Naive thymus-derived CD4-positive, alpha-beta T cell (primary cell): ENCODE measurements around the gene GHR. TPM values are rescaled to one million over a fixed set of nuclear protein-coding genes. Genes with fewer than 3 reads are reported as not detected.

Experiments used
- ATAC-seq: fragments of 150-1000 bp; cut with Tn5 transposase; 2 replicates; pipeline ENCODE4 v1.10.0; 2021; ENCODE audit warnings: mild to moderate bottlenecking, moderate library complexity
- CTCF ChIA-PET: fragments of 350-600 bp; sonication (Branson Sonifier 250); formaldehyde crosslinking; loops from one replicate; lab custom pipeline; 2021; ENCODE audit warnings: antibody characterized with exemption; lab: Charles Lee
- POLR2A ChIA-PET: fragments of 350-600 bp; sonication (Branson Sonifier 250); formaldehyde crosslinking; loops from one replicate; lab custom pipeline; 2021; ENCODE audit warnings: antibody characterized with exemption, inconsistent platforms; lab: Charles Lee
- DNase-seq, 9 donors: peaks; one replicate each; pipeline versions ENCODE4 v3.0.0 to v3.0.0-alpha.2; 2020 to 2022; ENCODE audit warnings: mixed read lengths in 1 of 9
- H3K27ac ChIP-seq: one replicate; pipeline ENCODE4 v1.7.0; 2013; ENCODE audit warnings: mild to moderate bottlenecking, low read depth, low read length, moderate library complexity
- H3K27me3 ChIP-seq, 2 donors: one replicate each; pipeline ENCODE4 v1.7.0; 2013; ENCODE audit warnings: low read length in 2 of 2, mild to moderate bottlenecking in 2 of 2, moderate library complexity in 2 of 2; ENCODE audit not compliant: control insufficient read depth in 2 of 2, insufficient read depth in 2 of 2
- H3K36me3 ChIP-seq, 3 experiments: 1 replicate in 2 of 3; 2 replicates in 1 of 3; pipeline ENCODE4 v1.7.0; 2013; ENCODE audit warnings: low read length in 3 of 3, mild to moderate bottlenecking in 3 of 3, moderate library complexity in 1 of 3; ENCODE audit not compliant: insufficient read depth in 3 of 3, control insufficient read depth in 2 of 3
- H3K4me1 ChIP-seq, 2 donors: one replicate each; pipeline ENCODE4 v1.7.0; 2013; ENCODE audit warnings: low read length in 2 of 2, mild to moderate bottlenecking in 2 of 2, moderate library complexity in 1 of 2; ENCODE audit not compliant: control insufficient read depth in 2 of 2, insufficient read depth in 2 of 2
- H3K4me3 ChIP-seq: 2 replicates; pipeline ENCODE4 v1.7.0; 2013; ENCODE audit warnings: mild to moderate bottlenecking, low read length
- H3K9me3 ChIP-seq, 3 experiments: 1 replicate in 2 of 3; 2 replicates in 1 of 3; pipeline ENCODE4 v1.7.0; 2013; ENCODE audit warnings: low read length in 3 of 3; ENCODE audit not compliant: control insufficient read depth in 2 of 3
- H3K27ac Mint-ChIP-seq, 9 donors: one replicate each; pipeline ENCODE4 v1.8.0; 2020 to 2022; ENCODE audit warnings: mixed read lengths in 9 of 9, mild to moderate bottlenecking in 8 of 9, moderate library complexity in 5 of 9, inconsistent platforms in 2 of 9
- H3K27me3 Mint-ChIP-seq, 5 donors: one replicate each; pipeline ENCODE4 v1.8.0; 2021 to 2022; ENCODE audit warnings: mixed read lengths in 5 of 5, mild to moderate bottlenecking in 1 of 5
- H3K36me3 Mint-ChIP-seq, 5 donors: one replicate each; pipeline ENCODE4 v1.8.0; 2020 to 2022; ENCODE audit warnings: mixed read lengths in 5 of 5, mild to moderate bottlenecking in 3 of 5, inconsistent platforms in 1 of 5
- H3K4me1 Mint-ChIP-seq, 7 donors: one replicate each; pipeline ENCODE4 v1.8.0; 2020 to 2022; ENCODE audit warnings: mixed read lengths in 7 of 7, mild to moderate bottlenecking in 3 of 7, inconsistent platforms in 1 of 7
- H3K4me3 Mint-ChIP-seq, 10 donors: one replicate each; pipeline ENCODE4 v1.8.0; 2020 to 2022; ENCODE audit warnings: mild to moderate bottlenecking in 10 of 10, mixed read lengths in 10 of 10, moderate library complexity in 6 of 10, inconsistent platforms in 2 of 10
- H3K9me3 Mint-ChIP-seq, 11 donors: one replicate each; pipeline ENCODE4 v1.8.0; 2020 to 2022; ENCODE audit warnings: mixed read lengths in 11 of 11, mild to moderate bottlenecking in 4 of 11, inconsistent platforms in 1 of 11, moderate library complexity in 1 of 11
- intact Hi-C, 2 donors: fragments of 100-400 bp; cut with micrococcal nuclease; formaldehyde crosslinking; loops; one replicate each; pipeline ENCODE4 v1.15.1; 2023
- polyA plus RNA-seq, 2 donors: library from polyadenylated mRNA; unstranded; fragments of 300-500 nt; fragmentation: Illumina TruSeq; gene quantifications; one replicate each; pipeline ENCODE4 v1.2.3, GENCODE V29; 2021
- total RNA-seq, 6 experiments: library from RNA in 5 of 6; stranded (reverse) in 5 of 6; gene quantifications; 1 replicate in 5 of 6; 2 replicates in 1 of 6; pipeline ENCODE4 v1.2.3 and lab custom pipeline; 2021 to 2026

The GHR gene
- total and polyA plus RNA-seq, 7 experiments from 2014 or later: not detected

GRCh38 chr5:42506662-42507061 is 83.4 kb downstream of the GHR start:
- no peaks in the 10 kb centered on the region for H3K36me3 ChIP-seq
- no peaks in the 10 kb centered on the region for H3K36me3 Mint-ChIP-seq
- CTCF ChIA-PET: no interaction called here
- intact Hi-C loops: no loop called here
- H3K4me3 Mint-ChIP-seq: no peak overlapping the region
- H3K9me3 Mint-ChIP-seq: peaks cover 0 to 3% (median 0%) of the 10 kb centered on the region in 11 donors
- DNase-seq (no peak), ATAC-seq (no peak)
- no peak overlapping the region for H3K27ac ChIP-seq
- H3K27ac Mint-ChIP-seq: no peak overlapping the region
- POLR2A ChIA-PET: no interaction called here
- no peaks in the 10 kb centered on the region for H3K9me3 ChIP-seq
- no peaks in the 10 kb centered on the region for H3K4me1 ChIP-seq
- peaks cover 0 to 5% (median 0%) of the 10 kb centered on the region in 5 donors for H3K27me3 Mint-ChIP-seq
- no peak overlapping the region for H3K4me3 ChIP-seq
- H3K4me1 Mint-ChIP-seq: no peaks in the 10 kb centered on the region
- no peaks in the 10 kb centered on the region for H3K27me3 ChIP-seq

GRCh38 chr5:42507451-42508097 is 84.3 kb downstream of the GHR start:
- Histone ChIP-seq H3K9me3 (no peaks in the 10 kb centered on the region), H3K36me3 (no peaks in the 10 kb centered on the region), H3K27ac (no peak overlapping the region), H3K27me3 (no peaks in the 10 kb centered on the region), H3K4me3 (no peak overlapping the region), H3K4me1 (no peaks in the 10 kb centered on the region)
- POLR2A ChIA-PET: no interaction called here
- peaks cover 0 to 3% (median 0%) of the 10 kb centered on the region in 11 donors for H3K9me3 Mint-ChIP-seq
- peaks cover 0 to 3% (median 0%) of the 10 kb centered on the region in 5 donors for H3K27me3 Mint-ChIP-seq
- ATAC-seq (no peak), DNase-seq (no peak)
- no peaks in the 10 kb centered on the region for H3K36me3 Mint-ChIP-seq
- H3K27ac Mint-ChIP-seq: no peak overlapping the region
- no peak overlapping the region for H3K4me3 Mint-ChIP-seq
- H3K4me1 Mint-ChIP-seq: no peaks in the 10 kb centered on the region
- CTCF ChIA-PET: no interaction called here
- intact Hi-C loops: no loop called here

GRCh38 chr5:42513246-42513645 is 90.0 kb downstream of the GHR start:
- intact Hi-C loops: loop anchor here in 1 of 2 donors (10.0 kb wide), 1 partner anchor 252 kb away; no protein-coding TSS in a partner anchor

GRCh38 chr5:42514754-42515153 is 91.5 kb downstream of the GHR start:
- Histone ChIP-seq H3K4me3 (no peak overlapping the region), H3K27ac (no peak overlapping the region), H3K27me3 (no peaks in the 10 kb centered on the region), H3K4me1 (no peaks in the 10 kb centered on the region), H3K36me3 (no peaks in the 10 kb centered on the region), H3K9me3 (no peaks in the 10 kb centered on the region)
- H3K9me3 Mint-ChIP-seq: no peaks in the 10 kb centered on the region
- ATAC-seq (no peak), DNase-seq (no peak)
- H3K27me3 Mint-ChIP-seq: peaks cover 0 to 8% (median 5%) of the 10 kb centered on the region in 5 donors
- H3K27ac Mint-ChIP-seq: no peak overlapping the region
- H3K4me3 Mint-ChIP-seq: no peak overlapping the region
- ChIA-PET CTCF (interaction anchor here (0.6 kb wide), 1 partner anchor 1176 kb away, joined by 4 read pairs; no protein-coding TSS in a partner anchor), POLR2A (no interaction called here)
- peaks cover 0 to 2% (median 0%) of the 10 kb centered on the region in 7 donors for H3K4me1 Mint-ChIP-seq
- intact Hi-C loops: loop anchor here (2.0 to 10.0 kb wide), 2 partner anchors 250 to 252 kb away; no protein-coding TSS in a partner anchor
- no peaks in the 10 kb centered on the region for H3K36me3 Mint-ChIP-seq

More at GRCh38 chr5:42513246-42513645, 90.0 kb downstream of the GHR start:
- H3K27ac Mint-ChIP-seq: no peak overlapping the region
- Histone ChIP-seq H3K27ac (no peak overlapping the region), H3K9me3 (no peaks in the 10 kb centered on the region), H3K4me1 (no peaks in the 10 kb centered on the region), H3K4me3 (no peak overlapping the region), H3K27me3 (no peaks in the 10 kb centered on the region), H3K36me3 (no peaks in the 10 kb centered on the region)
- peaks cover 0 to 2% (median 0%) of the 10 kb centered on the region in 7 donors for H3K4me1 Mint-ChIP-seq
- DNase-seq (no peak), ATAC-seq (no peak)
- no peaks in the 10 kb centered on the region for H3K36me3 Mint-ChIP-seq
- H3K9me3 Mint-ChIP-seq: no peaks in the 10 kb centered on the region
- ChIA-PET POLR2A (no interaction called here), CTCF (no interaction called here)
- H3K27me3 Mint-ChIP-seq: peaks cover 0 to 8% (median 5%) of the 10 kb centered on the region in 5 donors
- no peak overlapping the region for H3K4me3 Mint-ChIP-seq

GRCh38 chr5:42515504-42515903 is 92.3 kb downstream of the GHR start:
- no peaks in the 10 kb centered on the region for H3K4me1 ChIP-seq
- DNase-seq (no peak), ATAC-seq (no peak)
- H3K4me3 Mint-ChIP-seq: no peak overlapping the region
- ChIA-PET POLR2A (no interaction called here), CTCF (no interaction called here)
- no peaks in the 10 kb centered on the region for H3K9me3 ChIP-seq
- peaks cover 0 to 2% (median 0%) of the 10 kb centered on the region in 7 donors for H3K4me1 Mint-ChIP-seq
- no peaks in the 10 kb centered on the region for H3K9me3 Mint-ChIP-seq
- H3K36me3 Mint-ChIP-seq: no peaks in the 10 kb centered on the region
- no peak overlapping the region for H3K27ac Mint-ChIP-seq
- H3K27me3 ChIP-seq: no peaks in the 10 kb centered on the region
- H3K27ac ChIP-seq: no peak overlapping the region
- no peak overlapping the region for H3K4me3 ChIP-seq
- intact Hi-C loops: loop anchor here (2.0 to 10.0 kb wide), 2 partner anchors 249 to 251 kb away; no protein-coding TSS in a partner anchor
- H3K36me3 ChIP-seq: no peaks in the 10 kb centered on the region
- peaks cover 0 to 8% (median 5%) of the 10 kb centered on the region in 5 donors for H3K27me3 Mint-ChIP-seq

- H3K36me3 Mint-ChIP-seq: no peaks in the 10 kb centered on the region
Observed at GRCh38 chr5:42516282-42517042, 93.2 kb downstream of the GHR start.

More at GRCh38 chr5:42516282-42517042, 93.2 kb downstream of the GHR start:
- no peak overlapping the region for H3K4me3 ChIP-seq
- Mint-ChIP-seq H3K27ac (no peak overlapping the region), H3K9me3 (no peaks in the 10 kb centered on the region), H3K27me3 (peaks cover 0 to 9% (median 6%) of the 10 kb centered on the region in 5 donors), H3K4me1 (peaks cover 0 to 2% (median 0%) of the 10 kb centered on the region in 7 donors), H3K4me3 (no peak overlapping the region)
- H3K27me3 ChIP-seq: no peaks in the 10 kb centered on the region
- DNase-seq (no peak), ATAC-seq (no peak)
- CTCF ChIA-PET: no interaction called here
- intact Hi-C loops: loop anchor here in 1 of 2 donors (10.0 kb wide), 1 partner anchor 248 kb away; no protein-coding TSS in a partner anchor
- no peak overlapping the region for H3K27ac ChIP-seq
- POLR2A ChIA-PET: no interaction called here
- no peaks in the 10 kb centered on the region for H3K36me3 ChIP-seq
- H3K9me3 ChIP-seq: no peaks in the 10 kb centered on the region
- no peaks in the 10 kb centered on the region for H3K4me1 ChIP-seq
